GM19023 (cell line): ENCODE results near the gene OSBPL9.

Experiments used
- ATAC-seq: cut with Tn5 transposase; IDR thresholded peaks from one replicate; pipeline ENCODE4 v1.9.1; 2021; ENCODE audit warnings: mild to moderate bottlenecking, moderate library complexity; ENCODE audit not compliant: unreplicated experiment

OSBPL9 gene

GRCh38 chr1:51616903-51617708 lies at the start of gene OSBPL9:
OSBPL9 (plus strand) TSS chr1:51617092; CDS start chr1:51617111, 19 bp downstream.
- ATAC-seq = peak; percentile 94

GRCh38 chr1:51567653-51568052 lies 49.2 kb upstream of the OSBPL9 start:
- no peak for ATAC-seq

- no peak for ATAC-seq
Measured at GRCh38 chr1:51568231-51568935, 48.5 kb upstream of the OSBPL9 start.

GRCh38 chr1:51569284-51570062 lies 47.4 kb upstream of the OSBPL9 start:
- peak; percentile 74 for ATAC-seq

GRCh38 chr1:51570063-51570710 lies 46.7 kb upstream of the OSBPL9 start:
- no peak for ATAC-seq

GRCh38 chr1:51572365-51572764 lies 44.5 kb upstream of the OSBPL9 start:
- no peak for ATAC-seq

- no peak for ATAC-seq
Measured at GRCh38 chr1:51574796-51575195, 42.1 kb upstream of the OSBPL9 start.

- no peak for ATAC-seq
Measured at GRCh38 chr1:51575406-51576084, 41.3 kb upstream of the OSBPL9 start.

- peak; percentile 51 for ATAC-seq
Measured at GRCh38 chr1:51576085-51576444, 40.8 kb upstream of the OSBPL9 start.

GRCh38 chr1:51576923-51577322 lies 40.0 kb upstream of the OSBPL9 start:
- no peak for ATAC-seq

- peak; percentile 64 for ATAC-seq
Measured at GRCh38 chr1:51578383-51579109, 38.3 kb upstream of the OSBPL9 start.

- ATAC-seq = no peak
Measured at GRCh38 chr1:51581238-51581637, 35.7 kb upstream of the OSBPL9 start.

- ATAC-seq = no peak
Measured at GRCh38 chr1:51583532-51583931, 33.4 kb upstream of the OSBPL9 start.

- no peak for ATAC-seq
Measured at GRCh38 chr1:51584021-51584420, 32.9 kb upstream of the OSBPL9 start.

GRCh38 chr1:51592711-51593110 lies 24.2 kb upstream of the OSBPL9 start:
- ATAC-seq = no peak

GRCh38 chr1:51594716-51595115 lies 22.2 kb upstream of the OSBPL9 start:
- no peak for ATAC-seq

GRCh38 chr1:51600529-51600928 lies 16.4 kb upstream of the OSBPL9 start:
- no peak for ATAC-seq

- ATAC-seq = no peak
Measured at GRCh38 chr1:51600965-51601364, 15.9 kb upstream of the OSBPL9 start.

GRCh38 chr1:51605961-51606723 lies 10.8 kb upstream of the OSBPL9 start:
- ATAC-seq = no peak
